Activated CD4-positive, alpha-beta memory T cell treated with anti-CD3 and anti-CD28 coated beads for 36 hours (primary cell): ENCODE measurements around the gene GATD1. TPM values are rescaled to one million over a fixed set of nuclear protein-coding genes. Genes with fewer than 3 reads are reported as not detected.
"Not testable (repeated sequence)": the region's sequence is repeated elsewhere in the genome, so short reads cannot be mapped to it uniquely, and the experiment has no call there.

ENCODE experiments used
- CTCF ChIA-PET: fragments of 350-600 bp; sonication (Branson Sonifier 250); formaldehyde crosslinking; loops from one replicate; lab custom pipeline; 2021; ENCODE audit warnings: antibody characterized with exemption, inconsistent platforms; lab: Charles Lee
- POLR2A ChIA-PET: fragments of 350-600 bp; sonication (Branson Sonifier 250); formaldehyde crosslinking; loops from one replicate; lab custom pipeline; 2021; ENCODE audit warnings: antibody characterized with exemption; lab: Charles Lee
- DNase-seq: peaks from one replicate; pipeline ENCODE4 v3.0.0-alpha.2; 2020
- H3K27ac Mint-ChIP-seq: one replicate; pipeline ENCODE4 v1.8.0; 2021; ENCODE audit warnings: mixed read lengths
- H3K27me3 Mint-ChIP-seq: one replicate; pipeline ENCODE4 v1.8.0; 2021; ENCODE audit warnings: mixed read lengths
- H3K36me3 Mint-ChIP-seq: one replicate; pipeline ENCODE4 v1.8.0; 2021; ENCODE audit warnings: mixed read lengths
- H3K4me1 Mint-ChIP-seq: one replicate; pipeline ENCODE4 v1.8.0; 2021; ENCODE audit warnings: low read depth, mixed read lengths
- H3K4me3 Mint-ChIP-seq: one replicate; pipeline ENCODE4 v1.8.0; 2021; ENCODE audit warnings: mild to moderate bottlenecking, mixed read lengths
- H3K9me3 Mint-ChIP-seq: one replicate; pipeline ENCODE4 v1.8.0; 2021; ENCODE audit warnings: mixed read lengths
- intact Hi-C: fragments of 100-400 bp; cut with micrococcal nuclease; formaldehyde crosslinking; loops from one replicate; pipeline ENCODE4 v1.15.1; 2023
- total RNA-seq, 2 experiments: library from RNA; stranded (reverse); gene quantifications; one replicate each; pipeline ENCODE4 v1.2.3, GENCODE V29; 2021

GATD1 gene
- total RNA-seq, 2 experiments from 2014 or later: 36.6 to 39.1 TPM

DNA sequence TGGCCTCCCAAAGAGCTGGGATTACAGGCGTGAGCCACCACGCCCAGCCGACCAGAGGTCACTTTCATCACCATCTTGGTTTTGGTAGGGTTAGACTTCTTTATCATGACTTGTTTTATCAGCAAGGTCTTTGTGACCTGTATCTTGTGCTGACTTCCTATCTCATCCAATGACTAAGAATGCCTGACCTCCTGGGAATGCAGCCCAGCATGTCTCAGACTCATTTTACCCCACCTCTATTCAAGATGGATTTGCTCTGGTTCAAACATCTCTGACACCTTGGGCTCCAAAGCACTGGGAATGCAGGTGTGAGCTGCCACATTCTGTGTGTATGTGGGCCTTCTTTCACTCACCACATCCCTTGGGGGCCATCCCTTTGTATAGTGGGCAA, 35.1 kb downstream of the GATD1 start:
- POLR2A ChIA-PET: no interaction called here
- H3K4me3 Mint-ChIP-seq: no peak overlapping the region
- no peak for DNase-seq
- H3K27ac Mint-ChIP-seq: no peak overlapping the region
- H3K27me3 Mint-ChIP-seq: no peaks in the 10 kb centered on the region
- peaks cover 13% of the 10 kb centered on the region for H3K4me1 Mint-ChIP-seq
- CTCF ChIA-PET: no interaction called here
- H3K9me3 Mint-ChIP-seq: no peaks in the 10 kb centered on the region
- intact Hi-C loops: no loop called here
- H3K36me3 Mint-ChIP-seq: no peaks in the 10 kb centered on the region

DNA sequence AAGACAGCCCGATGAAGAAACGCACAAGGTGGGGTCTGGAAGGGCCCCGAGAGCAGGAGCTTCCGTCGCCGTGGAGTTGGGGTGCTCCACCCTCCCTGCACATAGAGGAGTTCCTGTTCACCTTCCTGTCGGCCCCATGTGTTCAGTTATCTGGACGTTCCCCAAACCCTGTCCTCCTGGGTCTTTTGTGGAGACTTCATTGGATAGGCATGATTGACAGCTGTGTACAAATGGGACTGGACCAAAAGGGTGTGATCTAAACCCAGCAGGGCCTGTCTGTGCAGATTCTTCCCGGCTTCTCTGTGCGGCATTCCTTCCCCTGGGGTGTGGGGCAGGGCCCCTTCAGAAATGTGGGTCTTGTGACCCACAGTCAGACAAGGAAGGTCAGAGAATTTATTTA, 39.4 kb downstream of the GATD1 start:
- DNase-seq, CTCF ChIA-PET, POLR2A ChIA-PET, intact Hi-C loops, H3K36me3 Mint-ChIP-seq, H3K9me3 Mint-ChIP-seq, H3K27me3 Mint-ChIP-seq, H3K27ac Mint-ChIP-seq, H3K4me3 Mint-ChIP-seq: not testable (repeated sequence)
- peaks cover 16% of the 10 kb centered on the region for H3K4me1 Mint-ChIP-seq

DNA sequence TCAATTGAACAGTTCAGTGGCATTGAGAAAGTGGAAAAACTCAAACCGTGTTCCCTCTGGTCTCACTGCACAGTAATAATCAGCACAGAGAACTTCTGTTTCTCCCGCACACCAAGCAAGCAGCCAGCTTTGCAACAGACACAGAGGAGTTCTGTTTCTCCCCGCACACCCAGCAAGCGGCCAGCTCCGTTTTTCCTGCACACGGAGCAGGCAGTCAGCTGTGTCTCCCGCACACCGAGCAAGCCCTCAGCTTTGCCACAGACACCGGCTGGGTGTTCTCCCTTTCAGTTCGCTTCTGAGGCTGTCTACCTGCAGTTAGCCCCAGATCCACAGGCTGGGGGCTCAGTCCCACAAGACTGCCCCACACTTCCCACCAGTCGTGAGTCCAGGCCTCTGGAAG, 39.9 kb downstream of the GATD1 start:
- Mint-ChIP-seq H3K27ac (no peak overlapping the region), H3K4me1 (peaks cover 16% of the 10 kb centered on the region), H3K4me3 (peak overlapping the region; percentile 21), H3K9me3 (peaks cover 2% of the 10 kb centered on the region), H3K36me3 (no peaks in the 10 kb centered on the region), H3K27me3 (no peaks in the 10 kb centered on the region)
- no peak for DNase-seq
- intact Hi-C loops: no loop called here
- ChIA-PET POLR2A (no interaction called here), CTCF (no interaction called here)

DNA sequence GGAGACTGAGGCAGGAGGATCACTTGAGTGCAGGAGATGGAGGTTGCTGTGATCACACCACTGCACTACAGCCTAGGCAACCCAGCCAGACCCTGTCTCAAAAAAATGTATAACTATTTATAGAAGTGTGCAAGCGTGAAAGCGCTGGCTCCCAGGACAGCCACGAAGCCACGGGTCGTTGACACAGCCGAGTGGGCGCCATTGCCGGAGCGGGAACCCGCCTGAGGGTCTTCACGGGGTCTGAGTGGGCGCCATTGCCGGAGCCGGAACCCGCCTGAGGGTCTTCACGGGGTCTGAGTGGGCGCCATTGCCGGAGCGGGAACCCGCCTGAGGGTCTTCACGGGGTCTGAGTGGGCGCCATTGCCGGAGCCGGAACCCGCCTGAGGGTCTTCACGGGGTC, 42.7 kb downstream of the GATD1 start:
- H3K4me3 Mint-ChIP-seq, H3K36me3 Mint-ChIP-seq, H3K27ac Mint-ChIP-seq, H3K27me3 Mint-ChIP-seq, POLR2A ChIA-PET, CTCF ChIA-PET, intact Hi-C loops, DNase-seq, H3K9me3 Mint-ChIP-seq: not testable (repeated sequence)
- peaks cover 16% of the 10 kb centered on the region for H3K4me1 Mint-ChIP-seq

DNA sequence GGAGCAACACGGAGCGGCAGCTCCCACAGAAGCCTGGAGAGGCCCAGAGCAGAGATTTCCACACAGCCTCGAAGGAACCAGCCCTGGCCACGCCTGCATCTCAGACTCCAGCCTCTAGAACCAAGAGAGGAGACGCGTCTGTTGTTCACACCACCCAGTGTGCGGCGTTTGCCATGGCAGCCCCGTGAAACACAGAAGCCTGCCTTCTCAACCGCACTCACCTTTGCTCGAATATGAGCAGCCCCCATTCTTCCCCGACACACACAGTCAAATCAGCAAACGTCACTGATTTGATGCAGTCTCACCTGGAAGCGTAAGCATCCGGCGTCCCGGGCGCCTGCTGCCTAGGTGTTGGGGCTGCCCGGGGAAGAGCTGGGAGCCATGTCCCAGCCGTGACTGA, 44.2 kb downstream of the GATD1 start:
- DNase-seq: no peak
- Mint-ChIP-seq H3K4me1 (peaks cover 15% of the 10 kb centered on the region), H3K4me3 (no peak overlapping the region), H3K9me3 (peaks cover 2% of the 10 kb centered on the region), H3K27me3 (no peaks in the 10 kb centered on the region), H3K36me3 (no peaks in the 10 kb centered on the region), H3K27ac (no peak overlapping the region)
- POLR2A ChIA-PET: no interaction called here
- intact Hi-C loops: no loop called here
- CTCF ChIA-PET: interaction anchor here (1.1 kb wide), 1 partner anchor 37 kb away, joined by 7 read pairs; no protein-coding TSS in a partner anchor

DNA sequence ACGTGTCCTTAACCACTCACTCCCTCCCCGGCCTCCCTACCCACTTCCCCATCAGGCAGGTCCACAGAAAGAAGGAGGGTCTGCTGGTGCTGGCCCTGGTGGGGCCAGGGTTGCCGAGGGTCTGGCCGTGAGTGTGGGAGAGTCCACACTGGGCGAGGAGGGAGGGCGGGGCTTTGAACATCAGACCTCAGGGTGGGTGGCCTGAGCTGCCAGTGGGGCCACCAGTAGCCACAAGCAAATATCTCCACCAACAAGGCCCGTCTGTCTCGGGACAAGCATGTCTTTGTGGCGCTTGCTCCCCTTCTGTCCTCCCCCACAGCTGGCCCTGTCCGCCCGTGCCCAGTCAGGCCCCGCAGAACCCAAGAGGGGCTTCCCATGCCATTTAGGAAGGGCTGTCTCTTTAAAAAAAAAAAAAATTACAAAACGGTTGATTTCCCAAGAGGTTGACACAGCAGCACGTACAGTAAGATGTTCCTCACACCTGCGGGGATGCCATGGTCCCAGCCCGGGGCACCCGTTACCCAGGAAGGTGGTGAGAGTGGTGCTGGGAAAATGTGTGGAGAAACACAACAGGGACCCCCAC, 47.7 kb downstream of the GATD1 start:
- H3K36me3 Mint-ChIP-seq: no peaks in the 10 kb centered on the region
- no peak for DNase-seq
- no peak overlapping the region for H3K4me3 Mint-ChIP-seq
- ChIA-PET POLR2A (no interaction called here), CTCF (interaction anchor here (1.2 kb wide), 1 partner anchor 39 kb away, joined by 3 read pairs; no protein-coding TSS in a partner anchor)
- peaks cover 13% of the 10 kb centered on the region for H3K4me1 Mint-ChIP-seq
- intact Hi-C loops: no loop called here
- H3K27ac Mint-ChIP-seq: no peak overlapping the region
- H3K9me3 Mint-ChIP-seq: no peaks in the 10 kb centered on the region
- no peaks in the 10 kb centered on the region for H3K27me3 Mint-ChIP-seq

DNA sequence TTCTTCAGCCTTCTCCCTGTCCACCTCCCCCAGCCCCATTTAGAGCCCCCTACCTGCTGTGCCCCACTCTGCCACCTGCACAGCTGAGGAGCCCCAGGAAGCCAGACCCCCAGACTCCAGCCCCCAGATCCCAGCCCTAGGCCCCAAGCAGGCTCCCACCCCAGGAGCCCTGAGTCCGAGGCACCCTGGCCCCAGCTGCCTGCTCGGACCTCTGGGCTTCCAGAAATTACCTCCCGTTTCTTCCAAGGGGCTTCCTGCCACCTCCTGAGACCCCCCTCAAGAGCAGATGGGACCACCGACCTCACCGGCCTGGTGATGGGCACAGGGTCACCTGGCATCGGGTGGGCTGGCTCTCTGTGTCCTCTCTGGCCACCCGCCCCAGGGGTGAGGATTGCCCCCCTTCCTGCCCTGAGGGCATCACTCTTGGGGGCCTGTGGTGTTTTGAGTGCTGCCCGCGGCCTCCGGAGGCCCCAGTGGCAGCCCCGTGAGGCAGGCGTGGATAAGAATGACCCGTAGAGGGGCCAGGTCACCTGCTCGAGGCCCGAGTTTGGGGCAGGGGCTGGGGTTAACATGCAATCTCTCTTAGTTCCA, 48.3 kb downstream of the GATD1 start:
- H3K4me3 Mint-ChIP-seq: no peak overlapping the region
- H3K36me3 Mint-ChIP-seq: no peaks in the 10 kb centered on the region
- intact Hi-C loops: no loop called here
- H3K4me1 Mint-ChIP-seq: peaks cover 15% of the 10 kb centered on the region
- CTCF ChIA-PET: interaction anchor here (0.8 to 10.1 kb wide), 4 partner anchors 10 to 174 kb away, joined by 3 to 129 read pairs (median 4); no protein-coding TSS in a partner anchor
- POLR2A ChIA-PET: no interaction called here
- no peak overlapping the region for H3K27ac Mint-ChIP-seq
- no peaks in the 10 kb centered on the region for H3K9me3 Mint-ChIP-seq
- no peaks in the 10 kb centered on the region for H3K27me3 Mint-ChIP-seq
- DNase-seq: no peak

DNA sequence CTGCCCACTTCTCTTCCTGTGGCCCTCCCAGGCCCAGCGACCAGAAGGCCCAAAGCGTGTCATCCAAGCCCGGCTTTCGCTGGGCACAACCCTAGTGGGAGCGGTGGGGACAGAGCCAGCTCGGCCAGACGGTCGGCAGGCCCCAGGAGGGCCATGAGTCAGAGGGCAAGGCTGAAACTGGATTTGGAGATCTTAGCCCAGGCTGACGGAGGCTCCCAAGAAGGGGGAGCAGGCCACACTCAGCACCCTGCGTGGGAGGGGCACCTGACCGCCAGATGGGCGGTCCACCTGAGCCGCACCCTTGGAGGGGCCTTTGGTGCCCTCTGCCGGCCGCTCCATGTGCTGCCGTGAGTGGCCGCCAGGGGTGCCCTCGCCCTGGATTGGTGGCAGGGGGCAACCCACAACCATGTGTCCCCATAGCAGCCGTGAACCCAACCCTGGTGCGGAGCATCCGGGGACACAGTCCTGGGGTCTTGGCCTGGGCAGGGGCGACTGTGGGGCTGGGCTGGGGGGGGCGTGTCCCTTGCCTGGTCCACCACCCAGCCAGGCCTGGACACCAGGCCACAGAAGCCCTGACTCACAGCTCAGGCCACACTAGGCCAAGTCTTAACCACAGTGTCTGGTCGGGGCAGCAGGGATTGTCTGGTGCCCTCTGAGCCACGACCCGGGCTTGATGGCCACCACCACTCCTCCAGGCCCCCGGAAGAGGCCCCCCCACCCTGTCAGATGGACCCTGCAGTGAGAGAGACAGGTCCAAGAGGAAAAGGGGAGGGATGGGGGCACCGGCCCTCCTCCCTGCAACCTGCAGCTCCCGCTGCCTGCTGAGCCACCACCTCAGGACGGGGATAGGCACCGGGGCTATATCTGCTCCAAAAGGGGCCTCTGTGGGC, 49.2 kb downstream of the GATD1 start:
- DNase-seq: peak; percentile 88
- intact Hi-C loops: loop anchor here (2.0 kb wide), 1 partner anchor 19 kb away; the partner anchor contains the start of gene TALDO1
- Mint-ChIP-seq H3K27me3 (peaks cover 1% of the 10 kb centered on the region), H3K27ac (no peak overlapping the region), H3K4me3 (no peak overlapping the region), H3K9me3 (no peaks in the 10 kb centered on the region), H3K36me3 (no peaks in the 10 kb centered on the region), H3K4me1 (peaks cover 18% of the 10 kb centered on the region)
- CTCF ChIA-PET: interaction anchor here (0.6 to 10.1 kb wide), 8 partner anchors 9 to 179 kb away, joined by 3 to 129 read pairs (median 4); partner anchors contain the start of genes DEAF1 and TMEM80
- POLR2A ChIA-PET: no interaction called here

DNA sequence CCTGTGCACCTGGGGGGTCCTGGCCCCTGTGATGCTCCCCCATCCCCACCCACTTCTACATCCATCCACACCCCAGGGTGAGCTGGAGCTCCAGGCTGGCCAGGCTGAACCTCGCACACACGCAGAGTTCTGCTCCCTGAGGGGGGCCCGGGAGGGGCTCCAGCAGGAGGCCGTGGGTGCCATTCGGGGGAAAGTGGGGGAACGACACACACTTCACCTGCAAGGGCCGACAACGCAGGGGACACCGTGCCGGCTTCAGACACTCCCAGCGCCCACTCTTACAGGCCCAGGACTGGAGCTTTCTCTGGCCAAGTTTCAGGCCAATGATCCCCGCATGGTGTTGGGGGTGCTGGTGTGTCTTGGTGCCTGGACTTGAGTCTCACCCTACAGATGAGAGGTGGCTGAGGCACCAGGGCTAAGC, 50.0 kb downstream of the GATD1 start:
- Mint-ChIP-seq H3K4me3 (no peak overlapping the region), H3K27me3 (peaks cover 2% of the 10 kb centered on the region), H3K9me3 (no peaks in the 10 kb centered on the region), H3K27ac (no peak overlapping the region), H3K4me1 (peaks cover 20% of the 10 kb centered on the region), H3K36me3 (no peaks in the 10 kb centered on the region)
- DNase-seq: no peak
- CTCF ChIA-PET: interaction anchor here (0.6 to 10.1 kb wide), 9 partner anchors 17 to 178 kb away, joined by 3 to 129 read pairs (median 5); partner anchors contain the start of genes DEAF1, TALDO1 and TMEM80
- POLR2A ChIA-PET: interaction anchor here (1.5 to 2.7 kb wide), 2 partner anchors 19 to 32 kb away, joined by 5 to 13 read pairs; partner anchors contain the start of genes DEAF1, TALDO1 and TMEM80
- intact Hi-C loops: loop anchor here (2.0 kb wide), 1 partner anchor 20 kb away; the partner anchor contains the start of gene TALDO1

DNA sequence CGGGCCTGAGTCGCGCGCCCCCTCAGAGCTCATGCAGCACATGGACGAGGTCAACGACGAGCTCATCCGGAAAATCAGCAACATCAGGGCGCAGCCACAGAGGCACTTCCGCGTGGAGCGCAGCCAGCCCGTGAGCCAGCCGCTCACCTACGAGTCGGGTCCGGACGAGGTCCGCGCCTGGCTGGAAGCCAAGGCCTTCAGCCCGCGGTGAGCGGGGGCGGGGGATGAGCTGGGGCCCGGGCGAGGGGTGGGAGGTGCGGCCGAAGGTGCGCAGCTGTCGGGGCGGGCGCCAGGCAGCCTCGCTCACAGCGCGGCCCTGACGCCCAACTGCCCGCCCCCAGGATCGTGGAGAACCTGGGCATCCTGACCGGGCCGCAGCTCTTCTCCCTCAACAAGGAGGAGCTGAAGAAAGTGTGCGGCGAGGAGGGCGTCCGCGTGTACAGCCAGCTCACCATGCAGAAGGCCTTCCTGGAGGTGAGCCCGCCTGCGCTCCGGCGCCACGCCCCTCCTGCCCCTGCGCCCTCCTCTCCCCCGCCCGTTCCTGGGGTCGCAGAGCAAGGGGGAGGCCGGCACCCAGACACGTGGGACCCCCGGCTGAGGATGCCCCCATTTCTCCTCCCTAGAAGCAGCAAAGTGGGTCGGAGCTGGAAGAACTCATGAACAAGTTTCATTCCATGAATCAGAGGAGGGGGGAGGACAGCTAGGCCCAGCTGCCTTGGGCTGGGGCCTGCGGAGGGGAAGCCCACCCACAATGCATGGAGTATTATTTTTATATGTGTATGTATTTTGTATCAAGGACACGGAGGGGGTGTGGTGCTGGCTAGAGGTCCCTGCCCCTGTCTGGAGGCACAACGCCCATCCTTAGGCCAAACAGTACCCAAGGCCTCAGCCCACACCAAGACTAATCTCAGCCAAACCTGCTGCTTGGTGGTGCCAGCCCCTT, 50.7 kb downstream of the GATD1 start:
- peaks cover 4% of the 10 kb centered on the region for H3K27me3 Mint-ChIP-seq
- peak overlapping the region; percentile 63 for H3K4me3 Mint-ChIP-seq
- CTCF ChIA-PET: interaction anchor here (0.6 to 10.1 kb wide), 19 partner anchors 11 to 208 kb away, joined by 3 to 129 read pairs (median 4); partner anchors contain the start of genes DEAF1, TALDO1 and TMEM80
- peak; percentile 71 for DNase-seq
- peaks cover 21% of the 10 kb centered on the region for H3K4me1 Mint-ChIP-seq
- intact Hi-C loops: loop anchor here (1.0 to 2.0 kb wide), 2 partner anchors 20 to 110 kb away; partner anchors contain the start of gene TALDO1
- POLR2A ChIA-PET: interaction anchor here (1.1 to 2.7 kb wide), 6 partner anchors 17 to 151 kb away, joined by 3 to 13 read pairs (median 5); partner anchors contain the start of genes DEAF1, TALDO1 and TMEM80
- no peaks in the 10 kb centered on the region for H3K9me3 Mint-ChIP-seq
- H3K36me3 Mint-ChIP-seq: no peaks in the 10 kb centered on the region
- H3K27ac Mint-ChIP-seq: no peak overlapping the region
